ENCODE results near the gene KCNB1.

KCNB1 gene

GRCh38 chr20:49483018-49483695 lies 689 bp upstream of the KCNB1 start:
- no peak for DNase-seq (ENCODE audit: low read depth, low spot score)
- in situ Hi-C loops (cut with HindIII; ENCODE audit: low sequenced_read_pairs): no loop called here
- H3K4me3 ChIP-seq (ENCODE audit: low read depth, low read length): no peak overlapping the region
- no peak for TF ChIP-seq CTCF (IDR thresholded peaks at IDR 0.05; ENCODE audit: low read depth, low read length)

DNA sequence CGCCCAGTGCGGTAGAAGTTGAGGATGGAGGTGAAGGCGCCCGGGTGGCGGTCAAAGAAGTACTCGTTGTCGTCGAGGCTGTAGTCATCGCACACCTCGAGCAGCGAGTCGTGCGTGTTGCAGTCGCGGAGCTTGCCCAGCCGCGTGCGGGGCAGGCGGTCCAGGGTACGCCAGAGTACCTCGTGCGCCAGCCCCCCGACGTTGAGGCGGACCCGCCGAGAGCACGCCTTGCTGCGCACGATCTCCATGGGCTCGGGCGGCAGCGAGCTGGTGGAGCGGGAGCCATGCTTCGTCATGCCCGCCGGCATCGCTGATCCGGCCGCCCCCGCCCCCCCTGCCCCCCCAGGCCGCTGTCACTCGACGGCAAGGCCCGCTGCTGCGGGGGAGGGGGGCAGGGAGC lies 295 bp downstream of the KCNB1 start:
- in situ Hi-C loops (cut with HindIII; ENCODE audit: low sequenced_read_pairs): no loop called here
- no peak for TF ChIP-seq CTCF (IDR thresholded peaks at IDR 0.05; ENCODE audit: low read depth, low read length)
- DNase-seq (ENCODE audit: low read depth, low spot score): no peak
- H3K4me3 ChIP-seq (ENCODE audit: low read depth, low read length): no peak overlapping the region

- in situ Hi-C loops (cut with HindIII; ENCODE audit: low sequenced_read_pairs): no loop called here
Measured at GRCh38 chr20:49481116-49481515, 1.4 kb downstream of the KCNB1 start.

GRCh38 chr20:49480236-49480635 lies 2.2 kb downstream of the KCNB1 start:
- in situ Hi-C loops (cut with HindIII; ENCODE audit: low sequenced_read_pairs): no loop called here
- no peak for DNase-seq (ENCODE audit: low read depth, low spot score)
- no peak for TF ChIP-seq CTCF (IDR thresholded peaks at IDR 0.05; ENCODE audit: low read depth, low read length)
- H3K4me3 ChIP-seq (ENCODE audit: low read depth, low read length): no peak overlapping the region

More at GRCh38 chr20:49481116-49481515, 1.4 kb downstream of the KCNB1 start:
- no peak for DNase-seq (ENCODE audit: low read depth, low spot score)
- TF ChIP-seq CTCF (IDR thresholded peaks at IDR 0.05; ENCODE audit: low read depth, low read length): no peak
- H3K4me3 ChIP-seq (ENCODE audit: low read depth, low read length): no peak overlapping the region

GRCh38 chr20:49479785-49480184 lies 2.7 kb downstream of the KCNB1 start:
- no peak overlapping the region for H3K4me3 ChIP-seq (ENCODE audit: low read depth, low read length)
- DNase-seq (ENCODE audit: low read depth, low spot score): no peak
- TF ChIP-seq CTCF (IDR thresholded peaks at IDR 0.05; ENCODE audit: low read depth, low read length): no peak
- in situ Hi-C loops (cut with HindIII; ENCODE audit: low sequenced_read_pairs): no loop called here

DNA sequence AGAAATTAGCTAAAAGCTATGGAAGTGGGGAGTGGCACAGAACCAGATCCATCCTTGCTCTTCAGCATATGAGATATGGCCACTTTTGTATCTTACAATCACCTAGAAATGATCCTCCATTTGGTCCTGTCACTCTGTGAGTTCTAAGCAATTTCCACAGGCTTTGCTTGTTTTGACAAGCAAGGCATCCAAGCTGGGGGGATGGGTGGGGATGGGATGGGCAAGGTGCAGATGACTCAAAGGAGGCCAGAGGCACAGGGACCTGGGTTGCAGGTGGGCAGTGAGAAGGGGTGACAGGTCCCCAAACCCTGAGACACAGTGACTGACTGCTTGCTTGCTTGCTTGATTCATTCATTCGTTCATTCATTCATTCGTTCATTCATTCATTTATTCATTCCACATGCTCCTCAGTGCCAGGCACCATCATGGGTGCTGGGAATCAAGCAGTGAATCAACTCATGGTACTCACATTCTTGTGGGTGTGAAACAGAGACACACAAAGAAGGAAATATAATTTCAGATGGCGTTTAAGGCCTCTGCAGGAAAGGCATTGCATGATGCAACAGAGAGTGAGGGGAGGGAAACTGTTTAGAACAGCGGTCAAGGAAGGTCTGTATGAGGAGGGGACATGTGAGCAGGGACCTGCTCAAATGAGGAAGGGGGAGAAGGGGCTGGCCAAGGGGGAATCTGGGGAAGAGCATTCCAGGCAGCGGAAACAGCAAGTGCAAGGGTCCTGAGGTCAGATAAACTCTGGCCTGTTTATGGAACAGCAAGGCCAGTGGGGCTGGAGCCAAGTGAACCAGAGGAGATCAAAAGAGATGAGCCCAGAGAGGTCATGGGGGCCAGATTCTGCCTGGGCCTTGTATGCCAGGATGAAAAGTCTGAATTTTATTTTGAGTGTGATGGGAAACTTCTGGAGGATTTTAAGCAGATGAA lies 3.4 kb downstream of the KCNB1 start:
- no peak overlapping the region for H3K4me3 ChIP-seq (ENCODE audit: low read depth, low read length)
- no peak for DNase-seq (ENCODE audit: low read depth, low spot score)
- in situ Hi-C loops (cut with HindIII; ENCODE audit: low sequenced_read_pairs): no loop called here
- TF ChIP-seq CTCF (IDR thresholded peaks at IDR 0.05; ENCODE audit: low read depth, low read length): no peak
